ENCODE data around the gene POLR3GL.
"Not testable (repeated sequence)": the region's sequence is repeated elsewhere in the genome, so short reads cannot be mapped to it uniquely, and the experiment has no call there.

The POLR3GL gene

GRCh38 chr1:145932522-145933009 lies 31.9 kb upstream of the POLR3GL start:
- H3K27me3 ChIP-seq (ENCODE audit: control insufficient read depth in 1 of 2, insufficient read depth in 1 of 2, low read length in 2 of 2); H3K79me1 ChIP-seq (replicated peaks; ENCODE audit: low read length, poor library complexity, severe bottlenecking); H3K4me3 ChIP-seq (ENCODE audit: insufficient read depth in 1 of 2, low read depth in 1 of 2, low read length in 2 of 2); H3K23ac ChIP-seq (ENCODE audit: low read length in 2 of 2); H3K14ac ChIP-seq (ENCODE audit: low read length in 2 of 2); H2BK15ac ChIP-seq (ENCODE audit: low read depth, poor library complexity, severe bottlenecking); H3K27ac ChIP-seq (ENCODE audit: low read length, poor library complexity, severe bottlenecking); H2BK5ac ChIP-seq (ENCODE audit: low read depth, low read length, poor library complexity, severe bottlenecking); H2AK5ac ChIP-seq (ENCODE audit: low read length, severe bottlenecking); H3K4me1 ChIP-seq (ENCODE audit: control insufficient read depth, insufficient read depth, low read depth, low read length); H2BK12ac ChIP-seq (ENCODE audit: low read length in 2 of 2); H2BK120ac ChIP-seq (ENCODE audit: low read depth, low read length); H3K4me2 ChIP-seq (ENCODE audit: low read length, poor library complexity, severe bottlenecking); H2AFZ ChIP-seq (ENCODE audit: low read depth, low read length); H3K4ac ChIP-seq (ENCODE audit: low read depth in 1 of 2, low read length in 2 of 2); H3K9me3 ChIP-seq (ENCODE audit: control insufficient read depth, low read length); H4K8ac ChIP-seq (ENCODE audit: low read length); H3K9ac ChIP-seq (ENCODE audit: low read length); H4K91ac ChIP-seq (ENCODE audit: low read length); H3K18ac ChIP-seq (ENCODE audit: low read depth in 1 of 2, low read length in 2 of 2): not testable (repeated sequence)
- DNase-seq = peak; percentile 10
- WGBS = 27% methylated on average over 7 of the region's 9 CpGs
- H3K36me3 ChIP-seq (ENCODE audit: control insufficient read depth in 1 of 2, insufficient read depth in 2 of 2, low read depth in 1 of 2, low read length in 2 of 2) = peaks cover 10 to 44% of the 10 kb centered on the region in 2 experiments

GRCh38 chr1:145935708-145936107 lies 28.8 kb upstream of the POLR3GL start:
- Histone ChIP-seq H4K91ac (ENCODE audit: low read length) (no peak overlapping the region), H3K27ac (ENCODE audit: low read length, poor library complexity, severe bottlenecking) (no peak overlapping the region), H3K4me1 (ENCODE audit: control insufficient read depth, insufficient read depth, low read depth, low read length) (no peaks in the 10 kb centered on the region), H3K9ac (ENCODE audit: low read length) (peak overlapping the region; percentile 3), H3K23ac (ENCODE audit: low read length in 2 of 2) (no peak overlapping the region), H3K18ac (ENCODE audit: low read depth in 1 of 2, low read length in 2 of 2) (no peak overlapping the region), H3K27me3 (ENCODE audit: control insufficient read depth in 1 of 2, insufficient read depth in 1 of 2, low read length in 2 of 2) (no peaks in the 10 kb centered on the region), H2AFZ (ENCODE audit: low read depth, low read length) (no peak overlapping the region), H3K4me2 (ENCODE audit: low read length, poor library complexity, severe bottlenecking) (no peak overlapping the region), H2BK12ac (ENCODE audit: low read length in 2 of 2) (no peak overlapping the region), H3K4me3 (ENCODE audit: insufficient read depth in 1 of 2, low read depth in 1 of 2, low read length in 2 of 2) (no peak overlapping the region), H3K4ac (ENCODE audit: low read depth in 1 of 2, low read length in 2 of 2) (no peak overlapping the region), H2AK5ac (ENCODE audit: low read length, severe bottlenecking) (no peak overlapping the region), H3K9me3 (ENCODE audit: control insufficient read depth, low read length) (no peaks in the 10 kb centered on the region), H3K79me1 (replicated peaks; ENCODE audit: low read length, poor library complexity, severe bottlenecking) (peaks cover 7% of the 10 kb centered on the region), H3K14ac (ENCODE audit: low read length in 2 of 2) (no peak overlapping the region), H4K8ac (ENCODE audit: low read length) (no peak overlapping the region), H2BK120ac (ENCODE audit: low read depth, low read length) (no peak overlapping the region), H2BK15ac (ENCODE audit: low read depth, poor library complexity, severe bottlenecking) (no peak overlapping the region), H2BK5ac (ENCODE audit: low read depth, low read length, poor library complexity, severe bottlenecking) (no peak overlapping the region), H3K36me3 (ENCODE audit: control insufficient read depth in 1 of 2, insufficient read depth in 2 of 2, low read depth in 1 of 2, low read length in 2 of 2) (peaks cover 12 to 46% of the 10 kb centered on the region in 2 experiments)
- DNase-seq = no peak

- H3K14ac ChIP-seq (ENCODE audit: low read length in 2 of 2) = no peak overlapping the region
- H4K91ac ChIP-seq (ENCODE audit: low read length) = no peak overlapping the region
- 100% methylated on average over 6 of the region's 8 CpGs for WGBS
- no peaks in the 10 kb centered on the region for H3K4me1 ChIP-seq (ENCODE audit: control insufficient read depth, insufficient read depth, low read depth, low read length)
- no peak overlapping the region for H2AK5ac ChIP-seq (ENCODE audit: low read length, severe bottlenecking)
- H2BK15ac ChIP-seq (ENCODE audit: low read depth, poor library complexity, severe bottlenecking) = no peak overlapping the region
- H3K4me3 ChIP-seq (ENCODE audit: insufficient read depth in 1 of 2, low read depth in 1 of 2, low read length in 2 of 2) = no peak overlapping the region
- no peak overlapping the region for H3K9ac ChIP-seq (ENCODE audit: low read length)
- H4K8ac ChIP-seq (ENCODE audit: low read length) = no peak overlapping the region
- no peaks in the 10 kb centered on the region for H3K9me3 ChIP-seq (ENCODE audit: control insufficient read depth, low read length)
- H2BK120ac ChIP-seq (ENCODE audit: low read depth, low read length) = no peak overlapping the region
- H3K36me3 ChIP-seq (ENCODE audit: control insufficient read depth in 1 of 2, insufficient read depth in 2 of 2, low read depth in 1 of 2, low read length in 2 of 2) = peaks cover 10 to 45% of the 10 kb centered on the region in 2 experiments
- no peak overlapping the region for H3K27ac ChIP-seq (ENCODE audit: low read length, poor library complexity, severe bottlenecking)
- H3K4me2 ChIP-seq (ENCODE audit: low read length, poor library complexity, severe bottlenecking) = no peak overlapping the region
- H3K18ac ChIP-seq (ENCODE audit: low read depth in 1 of 2, low read length in 2 of 2) = no peak overlapping the region
- no peak overlapping the region for H2AFZ ChIP-seq (ENCODE audit: low read depth, low read length)
- H3K79me1 ChIP-seq (replicated peaks; ENCODE audit: low read length, poor library complexity, severe bottlenecking) = peaks cover 7% of the 10 kb centered on the region
- H3K23ac ChIP-seq (ENCODE audit: low read length in 2 of 2) = no peak overlapping the region
- no peak overlapping the region for H2BK5ac ChIP-seq (ENCODE audit: low read depth, low read length, poor library complexity, severe bottlenecking)
- no peak for DNase-seq
- H3K27me3 ChIP-seq (ENCODE audit: control insufficient read depth in 1 of 2, insufficient read depth in 1 of 2, low read length in 2 of 2) = no peaks in the 10 kb centered on the region
- no peak overlapping the region for H2BK12ac ChIP-seq (ENCODE audit: low read length in 2 of 2)
- H3K4ac ChIP-seq (ENCODE audit: low read depth in 1 of 2, low read length in 2 of 2) = no peak overlapping the region
Measured at GRCh38 chr1:145936247-145936646, 28.2 kb upstream of the POLR3GL start.

DNA sequence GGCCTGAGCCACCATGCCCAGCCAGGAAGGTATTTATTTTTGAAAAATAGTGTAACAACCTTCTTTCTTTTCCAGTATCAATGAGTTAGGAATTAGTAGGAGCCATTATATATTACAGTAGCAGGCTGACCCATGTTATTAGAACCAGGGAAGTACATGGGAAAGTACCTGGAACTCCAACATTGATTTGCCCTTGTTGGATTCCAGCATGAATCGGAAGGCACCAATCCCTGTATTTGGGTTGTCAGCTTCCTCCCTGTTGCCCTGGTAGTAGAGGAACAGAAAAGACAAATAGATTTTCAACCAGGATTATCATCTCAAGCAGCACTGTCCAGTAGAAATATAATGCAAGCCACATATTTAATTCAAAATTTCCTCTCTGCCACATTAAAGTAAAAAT lies 27.1 kb upstream of the POLR3GL start:
- Histone ChIP-seq H3K9ac (ENCODE audit: low read length) (no peak overlapping the region), H3K4me3 (ENCODE audit: insufficient read depth in 1 of 2, low read depth in 1 of 2, low read length in 2 of 2) (no peak overlapping the region), H2AK5ac (ENCODE audit: low read length, severe bottlenecking) (no peak overlapping the region), H2BK5ac (ENCODE audit: low read depth, low read length, poor library complexity, severe bottlenecking) (no peak overlapping the region), H3K18ac (ENCODE audit: low read depth in 1 of 2, low read length in 2 of 2) (no peak overlapping the region), H2BK12ac (ENCODE audit: low read length in 2 of 2) (no peak overlapping the region), H3K4me1 (ENCODE audit: control insufficient read depth, insufficient read depth, low read depth, low read length) (no peaks in the 10 kb centered on the region), H4K91ac (ENCODE audit: low read length) (no peak overlapping the region), H2BK15ac (ENCODE audit: low read depth, poor library complexity, severe bottlenecking) (no peak overlapping the region), H3K9me3 (ENCODE audit: control insufficient read depth, low read length) (no peaks in the 10 kb centered on the region), H3K14ac (ENCODE audit: low read length in 2 of 2) (no peak overlapping the region), H2BK120ac (ENCODE audit: low read depth, low read length) (no peak overlapping the region), H3K79me1 (replicated peaks; ENCODE audit: low read length, poor library complexity, severe bottlenecking) (peaks cover 7% of the 10 kb centered on the region), H4K8ac (ENCODE audit: low read length) (no peak overlapping the region), H3K4ac (ENCODE audit: low read depth in 1 of 2, low read length in 2 of 2) (no peak overlapping the region), H3K27ac (ENCODE audit: low read length, poor library complexity, severe bottlenecking) (no peak overlapping the region), H3K27me3 (ENCODE audit: control insufficient read depth in 1 of 2, insufficient read depth in 1 of 2, low read length in 2 of 2) (no peaks in the 10 kb centered on the region), H3K23ac (ENCODE audit: low read length in 2 of 2) (no peak overlapping the region), H3K36me3 (ENCODE audit: control insufficient read depth in 1 of 2, insufficient read depth in 2 of 2, low read depth in 1 of 2, low read length in 2 of 2) (peaks cover 10 to 51% of the 10 kb centered on the region in 2 experiments), H2AFZ (ENCODE audit: low read depth, low read length) (no peak overlapping the region), H3K4me2 (ENCODE audit: low read length, poor library complexity, severe bottlenecking) (no peak overlapping the region)
- 100% methylated on average over 1 of the region's 1 CpG for WGBS
- DNase-seq = no peak
